DOHH2 (cell line): ENCODE measurements around the gene RNF144A.

Experiments
- H3F3A ChIP-seq: fragments of 200-600 bp; sonication (generic), shearing (Covaris generic); 2 replicates; pipeline ENCODE4 v1.6.0; 2016; ENCODE audit warnings: antibody characterized with exemption, mild to moderate bottlenecking; ENCODE audit not compliant: control insufficient read depth, insufficient read depth
- H3K27ac ChIP-seq: fragments of 200-600 bp; sonication (generic); 2 replicates; pipeline ENCODE4 v1.5.1; 2014; ENCODE audit warnings: low read depth, mild to moderate bottlenecking, low read length, moderate library complexity
- H3K27me3 ChIP-seq: fragments of 200-600 bp; sonication (generic); 2 replicates; pipeline ENCODE4 v1.6.1; 2014; ENCODE audit warnings: mild to moderate bottlenecking, low read length, mixed read lengths; ENCODE audit not compliant: control insufficient read depth
- H3K36me3 ChIP-seq: fragments of 200-600 bp; sonication (generic); 2 replicates; pipeline ENCODE4 v1.6.1; 2014; ENCODE audit warnings: mild to moderate bottlenecking, low read length, moderate library complexity, mixed read lengths; ENCODE audit not compliant: control insufficient read depth
- H3K4me1 ChIP-seq: fragments of 200-600 bp; sonication (generic); 2 replicates; pipeline ENCODE4 v1.6.1; 2014; ENCODE audit warnings: mild to moderate bottlenecking, low read length, mixed read lengths; ENCODE audit not compliant: control insufficient read depth
- H3K4me2 ChIP-seq: fragments of 200-600 bp; sonication (generic); 2 replicates; pipeline ENCODE4 v1.6.0; 2014; ENCODE audit warnings: mild to moderate bottlenecking, low read length, moderate library complexity
- H3K4me3 ChIP-seq: fragments of 200-600 bp; sonication (generic); 2 replicates; pipeline ENCODE4 v1.5.1; 2014; ENCODE audit warnings: mild to moderate bottlenecking, low read length, mixed read lengths
- H3K79me2 ChIP-seq: fragments of 200-600 bp; sonication (generic); 2 replicates; pipeline ENCODE4 v1.6.1; 2014; ENCODE audit warnings: mild to moderate bottlenecking, low read length, mixed read lengths; ENCODE audit not compliant: control insufficient read depth
- H3K9me2 ChIP-seq: fragments of 200-600 bp; sonication (generic); replicated peaks from 2 replicates; pipeline ENCODE4 v1.6.1; 2014; ENCODE audit warnings: mild to moderate bottlenecking, low read length, mixed read lengths; ENCODE audit not compliant: control insufficient read depth
- H3K9me3 ChIP-seq: fragments of 200-600 bp; sonication (generic); 2 replicates; pipeline ENCODE4 v1.6.1; 2014; ENCODE audit warnings: antibody characterized with exemption, low read length, mixed read lengths; ENCODE audit not compliant: control insufficient read depth, insufficient read depth
- H4K20me1 ChIP-seq: fragments of 200-600 bp; sonication (generic); 2 replicates; pipeline ENCODE4 v1.6.0; 2014; ENCODE audit warnings: low read depth, mild to moderate bottlenecking, antibody characterized with exemption, low read length, moderate library complexity; ENCODE audit not compliant: control insufficient read depth, insufficient read depth
- EZH2phosphoT487 ChIP-seq: fragments of 200-600 bp; sonication (generic); IDR thresholded peaks from 2 replicates; pipeline ENCODE4 v1.6.1; 2017; ENCODE audit warnings: borderline replicate concordance, mild to moderate bottlenecking, antibody characterized with exemption, low read length, moderate library complexity, mixed read lengths
- TF ChIP-seq, protein P1 (sequence below): fragments of 200-600 bp; sonication (generic); IDR thresholded peaks from one replicate; pipeline ENCODE4 v1.5.1; 2014; ENCODE audit warnings: antibody characterized with exemption, mild to moderate bottlenecking, low read depth, low read length; ENCODE audit not compliant: poor library complexity, severe bottlenecking

The RNF144A gene

DNA sequence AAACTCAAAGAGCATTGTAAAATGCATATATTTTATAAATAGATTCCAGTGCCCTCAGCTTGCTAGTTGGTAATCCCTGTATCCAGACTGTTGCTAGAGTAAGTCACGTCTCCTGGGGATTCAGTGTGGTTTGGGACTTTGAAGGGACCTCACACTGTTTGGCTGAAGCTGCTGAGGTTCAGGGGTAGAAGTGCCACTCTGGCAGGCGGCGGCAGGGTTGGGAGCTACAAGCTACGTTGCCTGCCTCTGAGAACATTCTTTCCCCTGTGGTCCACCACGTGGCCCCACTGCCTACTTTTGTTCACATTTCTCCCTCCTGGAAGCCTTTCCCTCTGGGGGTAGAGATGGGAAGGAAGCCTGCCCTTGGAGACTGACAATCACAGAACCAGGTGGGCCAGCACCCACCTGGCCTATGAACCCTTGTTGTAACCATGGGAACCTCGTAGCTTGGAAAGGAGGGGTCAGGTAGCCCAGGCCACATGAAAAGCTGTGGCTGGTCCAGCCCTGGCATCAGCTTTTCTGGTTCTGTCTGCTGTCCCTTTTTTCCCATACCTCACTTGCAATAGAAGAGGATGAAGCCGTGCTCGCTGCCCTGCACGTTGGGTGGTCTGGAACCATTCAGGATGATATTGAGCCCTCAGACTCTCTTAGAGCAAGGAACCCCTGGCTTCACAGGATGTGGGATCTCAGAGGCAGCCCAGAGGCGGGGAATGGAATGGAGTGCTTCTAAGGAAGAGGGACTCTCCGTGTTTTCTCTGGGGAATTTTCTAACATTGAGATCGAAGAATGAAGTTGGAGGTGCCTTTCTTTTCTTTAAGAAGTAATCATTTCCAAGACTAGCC, 2.9 kb downstream of the RNF144A start:
- Histone ChIP-seq H3K79me2 (no peaks in the 10 kb centered on the region), H3K36me3 (no peaks in the 10 kb centered on the region), H3K9me3 (no peaks in the 10 kb centered on the region), H3K4me2 (no peak overlapping the region), H3K4me1 (no peaks in the 10 kb centered on the region), H4K20me1 (no peaks in the 10 kb centered on the region), H3K4me3 (no peak overlapping the region), H3K27ac (no peak overlapping the region), H3F3A (no peaks in the 10 kb centered on the region), H3K9me2 (no peaks in the 10 kb centered on the region), H3K27me3 (no peaks in the 10 kb centered on the region)
- no peak for TF ChIP-seq EZH2phosphoT487
- TF ChIP-seq, protein P1, sequence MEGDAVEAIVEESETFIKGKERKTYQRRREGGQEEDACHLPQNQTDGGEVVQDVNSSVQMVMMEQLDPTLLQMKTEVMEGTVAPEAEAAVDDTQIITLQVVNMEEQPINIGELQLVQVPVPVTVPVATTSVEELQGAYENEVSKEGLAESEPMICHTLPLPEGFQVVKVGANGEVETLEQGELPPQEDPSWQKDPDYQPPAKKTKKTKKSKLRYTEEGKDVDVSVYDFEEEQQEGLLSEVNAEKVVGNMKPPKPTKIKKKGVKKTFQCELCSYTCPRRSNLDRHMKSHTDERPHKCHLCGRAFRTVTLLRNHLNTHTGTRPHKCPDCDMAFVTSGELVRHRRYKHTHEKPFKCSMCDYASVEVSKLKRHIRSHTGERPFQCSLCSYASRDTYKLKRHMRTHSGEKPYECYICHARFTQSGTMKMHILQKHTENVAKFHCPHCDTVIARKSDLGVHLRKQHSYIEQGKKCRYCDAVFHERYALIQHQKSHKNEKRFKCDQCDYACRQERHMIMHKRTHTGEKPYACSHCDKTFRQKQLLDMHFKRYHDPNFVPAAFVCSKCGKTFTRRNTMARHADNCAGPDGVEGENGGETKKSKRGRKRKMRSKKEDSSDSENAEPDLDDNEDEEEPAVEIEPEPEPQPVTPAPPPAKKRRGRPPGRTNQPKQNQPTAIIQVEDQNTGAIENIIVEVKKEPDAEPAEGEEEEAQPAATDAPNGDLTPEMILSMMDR = no peak

DNA sequence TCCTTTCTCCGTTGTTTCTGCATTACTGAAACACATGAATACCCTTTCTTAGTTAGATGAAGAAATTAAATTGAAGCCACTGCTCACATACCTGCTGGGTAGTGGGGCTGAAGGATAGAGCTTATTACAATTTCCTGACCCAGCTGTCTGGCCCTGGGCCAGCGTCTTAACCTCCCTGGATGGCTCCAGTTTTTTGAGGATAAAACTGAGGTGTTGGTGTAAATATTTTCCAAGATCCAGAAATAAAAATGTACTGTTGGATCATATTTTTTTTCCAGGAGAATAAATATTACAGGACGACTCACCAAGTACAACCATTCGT, 3.5 kb downstream of the RNF144A start:
- TF ChIP-seq EZH2phosphoT487 = no peak
- TF ChIP-seq, protein P1 = no peak
- Histone ChIP-seq H3K9me2 (no peaks in the 10 kb centered on the region), H3K27me3 (no peaks in the 10 kb centered on the region), H3K4me3 (no peak overlapping the region), H3K27ac (no peak overlapping the region), H3K79me2 (no peaks in the 10 kb centered on the region), H3K4me2 (no peak overlapping the region), H3K4me1 (no peaks in the 10 kb centered on the region), H4K20me1 (no peaks in the 10 kb centered on the region), H3K9me3 (no peaks in the 10 kb centered on the region), H3K36me3 (no peaks in the 10 kb centered on the region), H3F3A (no peaks in the 10 kb centered on the region)

DNA sequence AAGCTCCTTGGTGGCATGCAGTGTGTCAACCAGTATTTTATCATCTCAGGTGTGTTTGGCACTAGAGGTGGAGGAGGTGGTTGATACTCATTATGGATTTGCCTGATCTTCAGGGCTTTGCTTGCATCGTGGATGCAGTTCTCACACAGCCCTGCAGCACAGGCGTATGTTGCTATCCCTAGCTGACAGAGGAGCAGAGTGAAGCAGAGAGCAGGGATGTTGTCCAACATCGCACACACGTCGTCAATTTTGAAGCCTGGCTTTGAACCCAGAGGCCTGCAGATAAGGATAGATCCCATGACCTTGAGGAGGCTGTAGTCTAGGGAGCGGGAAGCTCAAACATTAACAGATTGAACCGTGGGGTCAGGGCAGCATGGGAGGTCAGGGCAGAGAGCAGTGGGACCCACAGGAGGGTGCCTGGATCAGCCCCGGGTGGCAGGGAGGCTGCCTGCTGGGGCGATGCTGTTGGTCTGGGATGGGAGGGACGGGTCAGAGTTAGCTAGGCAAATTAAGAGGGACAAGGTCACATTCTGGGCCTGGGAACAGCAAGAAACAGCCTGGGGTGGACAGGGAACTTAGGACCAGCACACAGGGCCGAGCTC, 4.2 kb downstream of the RNF144A start:
- H3K9me3 ChIP-seq = no peaks in the 10 kb centered on the region
- TF ChIP-seq, protein P1 = no peak
- TF ChIP-seq EZH2phosphoT487 = no peak
- H3K27me3 ChIP-seq = no peaks in the 10 kb centered on the region
- H3K9me2 ChIP-seq = no peaks in the 10 kb centered on the region
- no peak overlapping the region for H3K27ac ChIP-seq
- H3F3A ChIP-seq = no peaks in the 10 kb centered on the region
- no peaks in the 10 kb centered on the region for H3K79me2 ChIP-seq
- no peaks in the 10 kb centered on the region for H4K20me1 ChIP-seq
- no peak overlapping the region for H3K4me3 ChIP-seq
- H3K36me3 ChIP-seq = no peaks in the 10 kb centered on the region
- H3K4me1 ChIP-seq = no peaks in the 10 kb centered on the region
- no peak overlapping the region for H3K4me2 ChIP-seq
